HEK293 (cell line): Measurements from ENCODE around the gene HNRNPCL4.
"Not testable (repeated sequence)": the region's sequence is repeated elsewhere in the genome, so short reads cannot be mapped to it uniquely, and the experiment has no call there.

Source experiments
- CTCF ChIA-PET: fragments of 350-600 bp; formaldehyde crosslinking; extraction: SDS; loops from one replicate; lab custom pipeline; 2021; ENCODE audit warnings: antibody characterized with exemption; lab: Yijun Ruan, JAX
- POLR2A ChIA-PET: fragments of 300-600 bp; formaldehyde crosslinking; extraction: SDS; loops from one replicate; lab custom pipeline; 2020; ENCODE audit warnings: antibody characterized with exemption, inconsistent platforms; lab: Yijun Ruan, JAX
- H3K27ac ChIP-seq: fragments of 200-500 bp; sonication (Bioruptor generic); 2 replicates; pipeline ENCODE4 v1.5.1; 2014; ENCODE audit warnings: low read depth, low read length, control low read depth, inconsistent platforms; ENCODE audit errors: extremely low read depth
- H3K36me3 ChIP-seq, 2 experiments: fragments of 200-500 bp in 1 of 2; sonication (Bioruptor generic) in 1 of 2; 1 replicate in 1 of 2; 2 replicates in 1 of 2; pipeline ENCODE4 v1.5.1; 2014 to 2017; ENCODE audit warnings: inconsistent platforms in 2 of 2, low read length in 2 of 2; ENCODE audit not compliant: control insufficient read depth in 2 of 2, insufficient read depth in 1 of 2
- H3K4me1 ChIP-seq: fragments of 200-500 bp; sonication (Bioruptor generic); 2 replicates; pipeline ENCODE4 v1.5.1; 2014; ENCODE audit warnings: mild to moderate bottlenecking, low read length, inconsistent platforms; ENCODE audit not compliant: control insufficient read depth, insufficient read depth
- H3K4me3 ChIP-seq: 2 replicates; pipeline ENCODE4 v1.5.1; 2011; ENCODE audit warnings: low read depth, mild to moderate bottlenecking, control low read depth, low read length, moderate library complexity
- H3K9me3 ChIP-seq: fragments of 200-500 bp; sonication (Bioruptor generic); 2 replicates; pipeline ENCODE4 v1.5.1; 2014; ENCODE audit warnings: low read depth, low read length, inconsistent platforms; ENCODE audit not compliant: control insufficient read depth, insufficient read depth

Gene HNRNPCL4

DNA sequence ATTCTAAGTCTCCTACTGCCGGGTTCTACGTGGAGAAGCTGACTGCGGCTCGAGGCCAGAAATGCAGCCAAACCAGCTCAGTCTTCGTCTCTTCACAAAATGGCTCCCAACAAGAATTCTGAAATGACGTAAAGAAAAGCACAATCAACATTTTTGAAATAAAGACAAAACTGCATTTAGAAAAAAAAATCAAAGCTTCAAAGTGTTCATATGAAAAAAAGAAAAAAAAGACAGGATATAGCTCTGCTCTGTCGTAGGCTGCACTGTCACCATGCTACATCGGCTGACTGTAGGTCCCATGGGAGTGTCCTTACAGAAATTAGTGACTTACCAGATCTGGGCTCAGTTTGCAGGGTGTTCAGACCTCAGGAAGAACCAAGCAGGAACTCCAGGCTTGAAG lies at the start of gene HNRNPCL4:
TSS of gene HNRNPCL4 (minus strand) at position 101 of the 400 bp plus-strand sequence. CDS start 164 bp downstream, outside the sequence.
- H3K27ac ChIP-seq, POLR2A ChIA-PET, H3K36me3 ChIP-seq, H3K4me1 ChIP-seq, CTCF ChIA-PET, H3K4me3 ChIP-seq, H3K9me3 ChIP-seq: not testable (repeated sequence)

DNA sequence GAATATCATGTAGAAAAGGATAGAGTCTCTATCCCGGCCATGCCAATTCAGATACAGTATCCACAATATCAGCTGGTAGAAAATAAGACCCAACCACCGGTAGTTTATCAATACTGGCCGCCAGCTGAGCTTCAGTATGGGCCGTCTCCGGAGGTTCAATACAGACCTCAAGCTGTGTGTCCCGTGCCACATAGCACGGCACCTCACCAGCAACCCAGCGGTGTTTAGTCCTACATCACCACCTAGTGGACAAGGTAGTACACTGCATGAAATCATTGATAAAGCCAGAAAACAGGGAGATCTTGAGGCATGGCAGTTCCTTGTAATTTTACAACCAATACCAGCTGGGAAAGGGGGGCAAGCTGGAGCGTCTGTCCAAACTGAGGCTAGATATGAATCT lies 43.3 kb upstream of the HNRNPCL4 start:
- POLR2A ChIA-PET = not testable (repeated sequence)

DNA sequence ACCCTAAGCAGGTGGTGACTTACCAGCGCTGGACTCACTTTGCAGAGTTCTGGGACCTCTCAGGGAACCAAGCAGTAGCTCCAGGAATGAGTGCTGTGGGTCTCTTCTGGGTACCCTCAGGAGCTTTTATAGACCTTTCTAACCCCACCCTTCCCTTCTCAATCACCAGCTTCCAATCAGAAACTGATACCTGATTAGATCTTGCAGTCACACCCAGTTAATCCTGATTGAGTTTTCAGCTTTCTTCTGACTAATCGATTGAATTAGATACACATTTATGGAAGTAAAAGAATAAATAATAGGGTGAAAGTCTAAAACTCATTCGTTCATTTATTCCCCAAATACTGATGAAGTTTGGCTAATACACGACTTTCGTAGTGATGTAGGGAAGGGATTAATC lies 35.9 kb upstream of the HNRNPCL4 start, which contains the start of gene PRAMEF13:
TSS of gene PRAMEF13 (minus strand) at position 101 of the 400 bp plus-strand sequence. CDS start 1,820 bp downstream, outside the sequence.
- H3K36me3 ChIP-seq, CTCF ChIA-PET, H3K27ac ChIP-seq, H3K9me3 ChIP-seq, H3K4me3 ChIP-seq, POLR2A ChIA-PET, H3K4me1 ChIP-seq: not testable (repeated sequence)

More for the DNA sequence above, 43.3 kb upstream of the HNRNPCL4 start:
- H3K27ac ChIP-seq, H3K4me1 ChIP-seq, H3K36me3 ChIP-seq, H3K4me3 ChIP-seq, H3K9me3 ChIP-seq, CTCF ChIA-PET: not testable (repeated sequence)

DNA sequence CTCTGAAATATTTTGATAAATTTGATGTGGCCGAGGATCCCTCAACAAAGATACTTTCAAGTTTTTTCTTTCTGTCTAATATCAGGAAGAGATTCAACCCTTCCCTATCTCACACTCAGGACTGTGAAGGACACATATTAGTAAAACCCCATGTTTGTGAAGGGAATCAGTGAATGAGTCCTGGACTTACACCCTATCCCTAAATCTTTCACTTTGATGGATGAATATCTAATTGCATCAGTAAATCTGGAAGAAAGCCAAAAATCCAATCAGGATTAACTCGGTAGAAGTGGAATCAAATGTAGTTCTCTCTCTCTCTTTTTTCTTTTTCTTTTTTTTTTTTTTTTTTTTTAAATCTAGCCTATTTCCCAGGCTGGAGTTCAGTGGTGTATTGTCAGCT lies 6.1 kb upstream of the HNRNPCL4 start, which contains the start of gene PRAMEF9:
TSS of gene PRAMEF9 (plus strand) at position 301 of the 400 bp plus-strand sequence. CDS start 3,433 bp downstream, outside the sequence.
- H3K9me3 ChIP-seq, POLR2A ChIA-PET, H3K4me3 ChIP-seq, H3K4me1 ChIP-seq, H3K36me3 ChIP-seq, H3K27ac ChIP-seq, CTCF ChIA-PET: not testable (repeated sequence)

DNA sequence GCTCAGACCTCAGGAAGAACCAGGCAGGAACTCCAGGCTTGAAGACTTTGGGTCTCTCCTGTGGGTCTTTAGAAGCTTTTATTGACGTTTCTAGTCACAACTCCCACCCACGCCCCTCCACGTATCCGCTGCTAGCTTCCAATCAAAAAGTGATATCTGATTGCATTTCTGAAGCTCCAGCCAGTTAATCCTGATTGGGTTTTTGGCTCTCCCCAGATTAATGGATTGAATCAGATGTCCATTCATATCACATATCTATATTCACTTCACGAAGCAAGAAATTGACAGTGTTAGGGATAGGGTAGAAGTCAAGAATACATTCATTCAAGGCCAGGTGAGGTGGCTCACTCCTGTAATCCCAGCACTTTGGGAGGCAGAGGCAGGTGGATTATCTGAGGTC lies 9.5 kb downstream of the HNRNPCL4 start, which contains the start of gene PRAMEF26:
TSS of gene PRAMEF26 (minus strand) at position 101 of the 400 bp plus-strand sequence. CDS start 2,914 bp downstream, outside the sequence.
- CTCF ChIA-PET, POLR2A ChIA-PET, H3K4me3 ChIP-seq: not testable (repeated sequence)

DNA sequence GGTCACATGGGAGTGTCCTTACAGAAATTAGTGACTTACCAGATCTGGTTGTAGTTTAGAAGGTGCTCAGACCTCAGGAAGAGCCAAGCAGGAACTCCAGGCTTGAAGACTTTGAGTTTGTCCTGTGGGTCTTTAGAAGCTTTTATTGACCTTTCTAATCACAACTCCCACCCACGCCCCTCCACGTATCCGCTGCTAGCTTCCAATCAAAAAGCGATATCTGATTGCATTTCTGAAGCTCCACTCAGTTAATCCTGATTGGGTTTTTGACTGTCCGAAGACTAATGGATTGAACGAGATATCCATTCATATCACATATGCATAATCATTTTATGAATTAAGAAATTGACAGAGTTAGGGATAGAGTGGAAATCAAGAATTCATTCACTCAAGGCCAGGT lies 48.7 kb downstream of the HNRNPCL4 start, which contains the start of gene HNRNPCL2:
TSS of gene HNRNPCL2 (minus strand) at position 101 of the 400 bp plus-strand sequence. CDS start 454 bp downstream, outside the sequence.
- POLR2A ChIA-PET, H3K9me3 ChIP-seq, H3K4me3 ChIP-seq, H3K27ac ChIP-seq, H3K36me3 ChIP-seq, H3K4me1 ChIP-seq, CTCF ChIA-PET: not testable (repeated sequence)

More for the DNA sequence above, 9.5 kb downstream of the HNRNPCL4 start, which contains the start of gene PRAMEF26:
- not testable (repeated sequence) for H3K27ac ChIP-seq, H3K4me1 ChIP-seq, H3K9me3 ChIP-seq, H3K36me3 ChIP-seq
